H1 (cell line): ENCODE data around the gene TRAPPC2L.

ENCODE experiments used
- CREB1 ChIP-seq: IDR thresholded peaks from 2 replicates; pipeline ENCODE4 v1.6.1; 2012; ENCODE audit warnings: inconsistent platforms
- EGR1 ChIP-seq: IDR thresholded peaks from 2 replicates; pipeline ENCODE4 v1.6.1; 2011; ENCODE audit warnings: low read depth, low read length, borderline replicate concordance
- POLR2A ChIP-seq, 2 experiments: IDR thresholded peaks; 1 replicate in 1 of 2; 2 replicates in 1 of 2; pipeline ENCODE4 v1.6.1; 2011; ENCODE audit warnings: low read depth in 2 of 2, low read length in 2 of 2, mild to moderate bottlenecking in 2 of 2; ENCODE audit errors: control extremely low read depth in 1 of 2
- TCF12 ChIP-seq: IDR thresholded peaks from 2 replicates; pipeline ENCODE4 v1.6.1; 2011; ENCODE audit warnings: low read depth, mild to moderate bottlenecking, low read length

- no peak for TF ChIP-seq EGR1
- TF ChIP-seq CREB1 = no peak
- TF ChIP-seq POLR2A (IDR thresholded peaks at IDR 0.05; ENCODE audit: control extremely low read depth in 1 of 2, low read depth in 2 of 2, low read length in 2 of 2) = no peak
- TF ChIP-seq TCF12 = no peak
These were observed 20.1 kb upstream of the TRAPPC2L start for GRCh38 chr16:88836791-88837190.
